Measurements from ENCODE around the gene PAX7.
"Not testable (repeated sequence)": the region's sequence is repeated elsewhere in the genome, so short reads cannot be mapped to it uniquely, and the experiment has no call there.

Gene PAX7

GRCh38 chr1:18658831-18659230, 28.2 kb downstream of the PAX7 start:
- no peak for DNase-seq (ENCODE audit: low read depth in 2 of 2)

GRCh38 chr1:18661404-18662285, 31.0 kb downstream of the PAX7 start:
- no peak for DNase-seq (ENCODE audit: low read depth in 2 of 2)

- DNase-seq (ENCODE audit: low read depth in 2 of 2), result no peak
These were observed 31.6 kb downstream of the PAX7 start for GRCh38 chr1:18662286-18662639.

GRCh38 chr1:18666317-18666920, 35.8 kb downstream of the PAX7 start:
- no peak for DNase-seq (ENCODE audit: low read depth in 2 of 2)

- DNase-seq (ENCODE audit: low read depth in 2 of 2), result no peak
These were observed 36.7 kb downstream of the PAX7 start for GRCh38 chr1:18667333-18667732.

GRCh38 chr1:18668046-18668445, 37.4 kb downstream of the PAX7 start:
- no peak for DNase-seq (ENCODE audit: low read depth in 2 of 2)

GRCh38 chr1:18668750-18669404, 38.2 kb downstream of the PAX7 start:
- no peak for DNase-seq (ENCODE audit: low read depth in 2 of 2)

GRCh38 chr1:18670121-18670867, 39.6 kb downstream of the PAX7 start:
- DNase-seq (ENCODE audit: low read depth in 2 of 2), result no peak

GRCh38 chr1:18670868-18671225, 40.2 kb downstream of the PAX7 start:
- DNase-seq (ENCODE audit: low read depth in 2 of 2), result no peak

GRCh38 chr1:18673976-18674375, 43.3 kb downstream of the PAX7 start:
- DNase-seq (ENCODE audit: low read depth in 2 of 2), result no peak

GRCh38 chr1:18676332-18676781, 45.7 kb downstream of the PAX7 start:
- DNase-seq (ENCODE audit: low read depth in 2 of 2), result no peak

- no peak for DNase-seq (ENCODE audit: low read depth in 2 of 2)
These were observed 50.8 kb downstream of the PAX7 start for GRCh38 chr1:18681423-18681835.

GRCh38 chr1:18682375-18682774, 51.7 kb downstream of the PAX7 start:
- DNase-seq (ENCODE audit: low read depth in 2 of 2), result no peak

- DNase-seq (ENCODE audit: low read depth in 2 of 2), result no peak
These were observed 53.7 kb downstream of the PAX7 start for GRCh38 chr1:18684303-18684702.

- DNase-seq (ENCODE audit: low read depth in 2 of 2), result no peak
These were observed 55.9 kb downstream of the PAX7 start for GRCh38 chr1:18686540-18686939.

- DNase-seq (ENCODE audit: low read depth in 2 of 2), result no peak
These were observed 56.6 kb downstream of the PAX7 start for GRCh38 chr1:18687273-18687672.

- DNase-seq (ENCODE audit: low read depth in 2 of 2), result no peak
These were observed 61.0 kb downstream of the PAX7 start for GRCh38 chr1:18691648-18692047.

- DNase-seq (ENCODE audit: low read depth in 2 of 2), result no peak
These were observed 62.8 kb downstream of the PAX7 start for GRCh38 chr1:18693256-18694098.

GRCh38 chr1:18694289-18694688, 63.6 kb downstream of the PAX7 start:
- not testable (repeated sequence) for DNase-seq (ENCODE audit: low read depth in 2 of 2)

- DNase-seq (ENCODE audit: low read depth in 2 of 2), result no peak
These were observed 66.9 kb downstream of the PAX7 start for GRCh38 chr1:18697541-18697940.

- DNase-seq (ENCODE audit: low read depth in 2 of 2), result no peak
These were observed 69.9 kb downstream of the PAX7 start for GRCh38 chr1:18700530-18700929.
